ENCODE results near the gene FAM200B. TPM values are rescaled to one million over a fixed set of nuclear protein-coding genes. Genes with fewer than 3 reads are reported as not detected.

Gene FAM200B
- total and polyA plus RNA-seq, 2 experiments from 2014 or later = 51.8 to 54.0 TPM

- peaks cover 68% of the 10 kb centered on the region for H3K79me2 ChIP-seq
- H3K27ac ChIP-seq = peak overlapping the region; percentile 100
- H3K9me2 ChIP-seq (replicated peaks; ENCODE audit: insufficient read depth) = no peaks in the 10 kb centered on the region
- WGBS (ENCODE audit: low lambda C conversion rate, missing lambda C conversion rate) = 72% methylated on average over 4 of the region's 4 CpGs
- H3K36me3 ChIP-seq (replicated peaks; ENCODE audit: insufficient read depth, low read depth) = no peaks in the 10 kb centered on the region
- H3K4me1 ChIP-seq (ENCODE audit: insufficient read depth) = peaks cover 36% of the 10 kb centered on the region
- H2AFZ ChIP-seq = no peak overlapping the region
- H3K4me3 ChIP-seq = peak overlapping the region; percentile 96
- H3K9me3 ChIP-seq (ENCODE audit: low read depth) = no peaks in the 10 kb centered on the region
- DNase-seq (ENCODE audit: low spot score) = no peak
- H3K27me3 ChIP-seq = no peaks in the 10 kb centered on the region
- TF ChIP-seq EZH2 (IDR thresholded peaks at IDR 0.05; ENCODE audit: borderline replicate concordance) (no peak), EZH2phosphoT487 (IDR thresholded peaks at IDR 0.05; ENCODE audit: low read depth, severe bottlenecking, unreplicated experiment) (no peak), CTCF (IDR thresholded peaks at IDR 0.05; ENCODE audit: poor library complexity) (no peak)
- H3K4me2 ChIP-seq = peak overlapping the region; percentile 86
- H4K20me1 ChIP-seq (ENCODE audit: insufficient read depth, poor library complexity, severe bottlenecking) = peaks cover 38% of the 10 kb centered on the region
Measured at GRCh38 chr4:15652841-15653240, 28.8 kb upstream of the FAM200B start.

GRCh38 chr4:15653420-15653819, 28.2 kb upstream of the FAM200B start:
- no peak for TF ChIP-seq EZH2 (IDR thresholded peaks at IDR 0.05; ENCODE audit: borderline replicate concordance)
- TF ChIP-seq EZH2phosphoT487 (IDR thresholded peaks at IDR 0.05; ENCODE audit: low read depth, severe bottlenecking, unreplicated experiment) = no peak
- TF ChIP-seq CTCF (IDR thresholded peaks at IDR 0.05; ENCODE audit: poor library complexity) = no peak
- Histone ChIP-seq H3K27ac (peak overlapping the region; percentile 100), H3K4me1 (ENCODE audit: insufficient read depth) (peaks cover 36% of the 10 kb centered on the region), H3K79me2 (peaks cover 62% of the 10 kb centered on the region), H2AFZ (no peak overlapping the region), H3K9me2 (replicated peaks; ENCODE audit: insufficient read depth) (no peaks in the 10 kb centered on the region), H3K27me3 (no peaks in the 10 kb centered on the region), H3K36me3 (replicated peaks; ENCODE audit: insufficient read depth, low read depth) (no peaks in the 10 kb centered on the region), H3K4me2 (peak overlapping the region; percentile 86), H4K20me1 (ENCODE audit: insufficient read depth, poor library complexity, severe bottlenecking) (peaks cover 32% of the 10 kb centered on the region), H3K4me3 (peak overlapping the region; percentile 96), H3K9me3 (ENCODE audit: low read depth) (no peaks in the 10 kb centered on the region)
- no peak for DNase-seq (ENCODE audit: low spot score)
- 75% methylated on average over 4 of the region's 4 CpGs for WGBS (ENCODE audit: low lambda C conversion rate, missing lambda C conversion rate)

- H3K4me1 ChIP-seq (ENCODE audit: insufficient read depth) = peaks cover 36% of the 10 kb centered on the region
Measured at GRCh38 chr4:15653864-15654592, 27.6 kb upstream of the FAM200B start.

GRCh38 chr4:15654593-15655222, 26.9 kb upstream of the FAM200B start:
- TF ChIP-seq EZH2phosphoT487 (IDR thresholded peaks at IDR 0.05; ENCODE audit: low read depth, severe bottlenecking, unreplicated experiment) (no peak), CTCF (IDR thresholded peaks at IDR 0.05; ENCODE audit: poor library complexity) (no peak), EZH2 (IDR thresholded peaks at IDR 0.05; ENCODE audit: borderline replicate concordance) (no peak)
- H3K4me1 ChIP-seq (ENCODE audit: insufficient read depth) = peaks cover 36% of the 10 kb centered on the region
- H3K4me3 ChIP-seq = peak overlapping the region; percentile 96
- H3K79me2 ChIP-seq = peaks cover 49% of the 10 kb centered on the region
- under 1% methylated on average over 33 of the region's 66 CpGs for WGBS (ENCODE audit: low lambda C conversion rate, missing lambda C conversion rate)
- H3K27me3 ChIP-seq = no peaks in the 10 kb centered on the region
- H3K4me2 ChIP-seq = peak overlapping the region; percentile 86
- H2AFZ ChIP-seq = peak overlapping the region; percentile 61
- peaks cover 21% of the 10 kb centered on the region for H4K20me1 ChIP-seq (ENCODE audit: insufficient read depth, poor library complexity, severe bottlenecking)
- peak; percentile 74 for DNase-seq (ENCODE audit: low spot score)
- H3K36me3 ChIP-seq (replicated peaks; ENCODE audit: insufficient read depth, low read depth) = no peaks in the 10 kb centered on the region
- peak overlapping the region; percentile 100 for H3K27ac ChIP-seq
- no peaks in the 10 kb centered on the region for H3K9me2 ChIP-seq (replicated peaks; ENCODE audit: insufficient read depth)
- no peaks in the 10 kb centered on the region for H3K9me3 ChIP-seq (ENCODE audit: low read depth)

More at GRCh38 chr4:15653864-15654592, 27.6 kb upstream of the FAM200B start:
- peaks cover 26% of the 10 kb centered on the region for H4K20me1 ChIP-seq (ENCODE audit: insufficient read depth, poor library complexity, severe bottlenecking)
- H3K4me2 ChIP-seq = peak overlapping the region; percentile 86
- WGBS (ENCODE audit: low lambda C conversion rate, missing lambda C conversion rate) = 4% methylated on average over 7 of the region's 7 CpGs
- peak overlapping the region; percentile 100 for H3K27ac ChIP-seq
- H2AFZ ChIP-seq = peak overlapping the region; percentile 53
- no peaks in the 10 kb centered on the region for H3K9me2 ChIP-seq (replicated peaks; ENCODE audit: insufficient read depth)
- H3K9me3 ChIP-seq (ENCODE audit: low read depth) = no peaks in the 10 kb centered on the region
- H3K27me3 ChIP-seq = no peaks in the 10 kb centered on the region
- H3K4me3 ChIP-seq = peak overlapping the region; percentile 96
- TF ChIP-seq EZH2phosphoT487 (IDR thresholded peaks at IDR 0.05; ENCODE audit: low read depth, severe bottlenecking, unreplicated experiment) (no peak), EZH2 (IDR thresholded peaks at IDR 0.05; ENCODE audit: borderline replicate concordance) (no peak)
- no peaks in the 10 kb centered on the region for H3K36me3 ChIP-seq (replicated peaks; ENCODE audit: insufficient read depth, low read depth)
- peak; percentile 21 for DNase-seq (ENCODE audit: low spot score)
- peaks cover 56% of the 10 kb centered on the region for H3K79me2 ChIP-seq

Measured in hepatocyte (in vitro differentiated cells).